ENCODE data around the gene NLRP14.

NLRP14 gene

GRCh38 chr11:7072401-7073028 lies 52.2 kb downstream of the NLRP14 start:
- H3K4me1 ChIP-seq (ENCODE audit: insufficient read depth, low read length), result peaks cover 15% of the 10 kb centered on the region
- H3K36me3 ChIP-seq (ENCODE audit: insufficient read depth, low read length), result no peaks in the 10 kb centered on the region
- H3K27me3 ChIP-seq (ENCODE audit: insufficient read depth, low read length), result no peaks in the 10 kb centered on the region
- no peak overlapping the region for H3K4me3 ChIP-seq (ENCODE audit: low read length)
- no peaks in the 10 kb centered on the region for H3K9me3 ChIP-seq (ENCODE audit: low read length)
- no peak overlapping the region for H2AFZ ChIP-seq (ENCODE audit: low read depth, low read length)

- Histone ChIP-seq H3K9me3 (ENCODE audit: low read length) (peaks cover 2% of the 10 kb centered on the region), H3K4me1 (ENCODE audit: insufficient read depth, low read length) (peaks cover 15% of the 10 kb centered on the region), H3K4me3 (ENCODE audit: low read length) (no peak overlapping the region), H2AFZ (ENCODE audit: low read depth, low read length) (no peak overlapping the region), H3K36me3 (ENCODE audit: insufficient read depth, low read length) (no peaks in the 10 kb centered on the region), H3K27me3 (ENCODE audit: insufficient read depth, low read length) (no peaks in the 10 kb centered on the region)
Measured at GRCh38 chr11:7077101-7077500, 56.8 kb downstream of the NLRP14 start.

- no peak overlapping the region for H2AFZ ChIP-seq (ENCODE audit: low read depth, low read length)
- no peak overlapping the region for H3K4me3 ChIP-seq (ENCODE audit: low read length)
- H3K9me3 ChIP-seq (ENCODE audit: low read length), result peaks cover 2% of the 10 kb centered on the region
- H3K36me3 ChIP-seq (ENCODE audit: insufficient read depth, low read length), result no peaks in the 10 kb centered on the region
- H3K4me1 ChIP-seq (ENCODE audit: insufficient read depth, low read length), result no peaks in the 10 kb centered on the region
- no peaks in the 10 kb centered on the region for H3K27me3 ChIP-seq (ENCODE audit: insufficient read depth, low read length)
Measured at GRCh38 chr11:7079545-7080135, 59.4 kb downstream of the NLRP14 start.

GRCh38 chr11:7080900-7081299 lies 60.6 kb downstream of the NLRP14 start:
- H3K36me3 ChIP-seq (ENCODE audit: insufficient read depth, low read length), result no peaks in the 10 kb centered on the region
- no peaks in the 10 kb centered on the region for H3K27me3 ChIP-seq (ENCODE audit: insufficient read depth, low read length)
- no peak overlapping the region for H3K4me3 ChIP-seq (ENCODE audit: low read length)
- H3K4me1 ChIP-seq (ENCODE audit: insufficient read depth, low read length), result no peaks in the 10 kb centered on the region
- H3K9me3 ChIP-seq (ENCODE audit: low read length), result peaks cover 2% of the 10 kb centered on the region
- no peak overlapping the region for H2AFZ ChIP-seq (ENCODE audit: low read depth, low read length)

GRCh38 chr11:7081441-7081840 lies 61.2 kb downstream of the NLRP14 start:
- no peaks in the 10 kb centered on the region for H3K36me3 ChIP-seq (ENCODE audit: insufficient read depth, low read length)
- H2AFZ ChIP-seq (ENCODE audit: low read depth, low read length), result no peak overlapping the region
- no peak overlapping the region for H3K4me3 ChIP-seq (ENCODE audit: low read length)
- H3K9me3 ChIP-seq (ENCODE audit: low read length), result peaks cover 2% of the 10 kb centered on the region
- H3K4me1 ChIP-seq (ENCODE audit: insufficient read depth, low read length), result no peaks in the 10 kb centered on the region
- no peaks in the 10 kb centered on the region for H3K27me3 ChIP-seq (ENCODE audit: insufficient read depth, low read length)

- Histone ChIP-seq H3K4me3 (ENCODE audit: low read length) (no peak within 1 kb of the TSS), H3K36me3 (ENCODE audit: insufficient read depth, low read length) (no peaks in the 10 kb centered on the region), H3K27me3 (ENCODE audit: insufficient read depth, low read length) (no peaks in the 10 kb centered on the region), H2AFZ (ENCODE audit: low read depth, low read length) (no peak within 1 kb of the TSS), H3K9me3 (ENCODE audit: low read length) (no peaks in the 10 kb centered on the region), H3K4me1 (ENCODE audit: insufficient read depth, low read length) (no peaks in the 10 kb centered on the region)
Measured at GRCh38 chr11:7088921-7089320, 68.6 kb downstream of the NLRP14 start, which contains the start of gene RBMXL2. RBMXL2 (plus strand) TSS chr11:7088998; CDS start chr11:7089121, 123 bp downstream.

- Histone ChIP-seq H3K4me1 (ENCODE audit: insufficient read depth, low read length) (no peaks in the 10 kb centered on the region), H3K36me3 (ENCODE audit: insufficient read depth, low read length) (no peaks in the 10 kb centered on the region), H3K9me3 (ENCODE audit: low read length) (no peaks in the 10 kb centered on the region), H2AFZ (ENCODE audit: low read depth, low read length) (no peak overlapping the region), H3K4me3 (ENCODE audit: low read length) (no peak overlapping the region), H3K27me3 (ENCODE audit: insufficient read depth, low read length) (no peaks in the 10 kb centered on the region)
Measured at GRCh38 chr11:7089328-7090251, 69.3 kb downstream of the NLRP14 start.

GRCh38 chr11:7098235-7098832 lies 78.1 kb downstream of the NLRP14 start:
- H3K4me3 ChIP-seq (ENCODE audit: low read length), result no peak overlapping the region

GRCh38 chr11:7115780-7116179 lies 95.5 kb downstream of the NLRP14 start:
- Histone ChIP-seq H3K4me1 (ENCODE audit: insufficient read depth, low read length) (no peaks in the 10 kb centered on the region), H2AFZ (ENCODE audit: low read depth, low read length) (no peak overlapping the region), H3K27me3 (ENCODE audit: insufficient read depth, low read length) (no peaks in the 10 kb centered on the region), H3K4me3 (ENCODE audit: low read length) (no peak overlapping the region), H3K36me3 (ENCODE audit: insufficient read depth, low read length) (no peaks in the 10 kb centered on the region), H3K9me3 (ENCODE audit: low read length) (no peaks in the 10 kb centered on the region)

More at GRCh38 chr11:7098235-7098832, 78.1 kb downstream of the NLRP14 start:
- Histone ChIP-seq H3K9me3 (ENCODE audit: low read length) (no peaks in the 10 kb centered on the region), H3K27me3 (ENCODE audit: insufficient read depth, low read length) (peaks cover 2% of the 10 kb centered on the region), H3K4me1 (ENCODE audit: insufficient read depth, low read length) (no peaks in the 10 kb centered on the region), H3K36me3 (ENCODE audit: insufficient read depth, low read length) (no peaks in the 10 kb centered on the region), H2AFZ (ENCODE audit: low read depth, low read length) (no peak overlapping the region)

GRCh38 chr11:7116370-7116769 lies 96.1 kb downstream of the NLRP14 start:
- H3K9me3 ChIP-seq (ENCODE audit: low read length), result no peaks in the 10 kb centered on the region
- no peaks in the 10 kb centered on the region for H3K36me3 ChIP-seq (ENCODE audit: insufficient read depth, low read length)
- no peaks in the 10 kb centered on the region for H3K27me3 ChIP-seq (ENCODE audit: insufficient read depth, low read length)
- no peaks in the 10 kb centered on the region for H3K4me1 ChIP-seq (ENCODE audit: insufficient read depth, low read length)
- H3K4me3 ChIP-seq (ENCODE audit: low read length), result no peak overlapping the region
- H2AFZ ChIP-seq (ENCODE audit: low read depth, low read length), result no peak overlapping the region
